HG02938 (cell line): ENCODE results near the gene MICAL2.

Experiments
- ATAC-seq: cut with Tn5 transposase; IDR thresholded peaks from one replicate; pipeline ENCODE4 v1.9.1; 2021; ENCODE audit warnings: mild to moderate bottlenecking, moderate library complexity; ENCODE audit not compliant: unreplicated experiment

The MICAL2 gene

GRCh38 chr11:12240677-12241076 is 130.3 kb downstream of the MICAL2 start:
- ATAC-seq, result no peak

GRCh38 chr11:12241401-12241800 is 131.0 kb downstream of the MICAL2 start:
- ATAC-seq, result no peak

- no peak for ATAC-seq
Measured at GRCh38 chr11:12241971-12242672, 131.7 kb downstream of the MICAL2 start.

DNA sequence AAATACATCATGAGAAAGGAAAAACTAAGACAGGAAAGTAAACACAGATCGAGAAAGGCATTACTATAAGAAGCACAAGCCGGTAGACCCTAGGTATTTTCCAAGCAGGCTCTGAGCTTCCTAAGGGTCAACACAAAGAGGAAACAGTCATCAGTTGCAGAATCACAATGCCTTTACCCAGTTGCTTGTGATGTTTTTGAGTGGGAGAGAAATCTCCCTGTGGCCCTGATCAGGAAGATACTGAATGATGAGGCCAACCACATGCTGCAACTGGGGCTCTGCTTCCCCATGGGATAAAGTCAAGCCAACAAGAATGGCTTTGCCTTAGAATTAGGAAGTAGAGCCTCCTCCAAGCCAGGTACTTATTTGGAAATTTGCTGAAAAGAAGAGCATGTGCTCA is 132.6 kb downstream of the MICAL2 start:
- no peak for ATAC-seq

GRCh38 chr11:12243486-12243885 is 133.1 kb downstream of the MICAL2 start:
- no peak for ATAC-seq

- no peak for ATAC-seq
Measured at GRCh38 chr11:12243911-12244550, 133.6 kb downstream of the MICAL2 start.

DNA sequence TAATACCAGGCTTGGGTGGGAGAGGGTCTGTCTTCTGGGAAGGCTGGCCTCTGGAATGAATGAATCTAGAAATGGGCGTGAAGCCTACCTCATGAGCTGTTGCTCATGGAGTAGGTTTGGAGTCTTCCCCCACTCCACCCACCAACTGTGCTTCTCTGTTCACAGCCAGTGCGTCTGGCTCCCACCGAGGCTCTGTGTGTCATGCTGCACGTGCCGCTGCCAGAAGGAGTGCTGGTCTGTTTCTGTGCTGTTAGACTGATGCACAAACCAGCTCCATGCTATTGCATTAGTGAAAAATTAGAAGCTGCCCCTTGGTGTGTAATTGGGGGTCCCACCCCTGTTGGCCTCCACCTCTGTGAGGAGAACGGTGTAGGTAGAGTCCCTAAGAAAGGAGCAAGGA is 134.7 kb downstream of the MICAL2 start:
- ATAC-seq, result no peak

GRCh38 chr11:12245549-12246016 is 135.2 kb downstream of the MICAL2 start:
- no peak for ATAC-seq

DNA sequence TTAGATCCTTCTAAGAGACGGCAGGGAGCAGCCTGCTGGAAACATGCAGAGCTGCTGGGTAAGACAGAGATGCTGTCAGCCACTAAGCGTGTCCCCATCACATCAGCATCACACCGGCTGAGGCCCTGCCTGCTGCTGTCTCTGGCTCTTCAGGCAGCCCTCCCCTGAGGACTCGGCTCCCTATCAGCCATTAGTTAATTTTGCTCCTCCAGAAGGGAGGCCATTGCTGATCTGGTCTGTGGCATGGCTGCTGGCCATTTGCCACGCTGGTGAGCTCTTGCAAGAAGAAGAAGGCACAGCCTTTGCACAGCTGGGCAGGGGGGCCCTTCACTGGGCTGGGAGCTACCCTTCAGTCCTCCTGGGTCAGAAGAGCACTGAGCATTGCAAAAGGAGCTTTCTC is 135.8 kb downstream of the MICAL2 start:
- ATAC-seq, result no peak

DNA sequence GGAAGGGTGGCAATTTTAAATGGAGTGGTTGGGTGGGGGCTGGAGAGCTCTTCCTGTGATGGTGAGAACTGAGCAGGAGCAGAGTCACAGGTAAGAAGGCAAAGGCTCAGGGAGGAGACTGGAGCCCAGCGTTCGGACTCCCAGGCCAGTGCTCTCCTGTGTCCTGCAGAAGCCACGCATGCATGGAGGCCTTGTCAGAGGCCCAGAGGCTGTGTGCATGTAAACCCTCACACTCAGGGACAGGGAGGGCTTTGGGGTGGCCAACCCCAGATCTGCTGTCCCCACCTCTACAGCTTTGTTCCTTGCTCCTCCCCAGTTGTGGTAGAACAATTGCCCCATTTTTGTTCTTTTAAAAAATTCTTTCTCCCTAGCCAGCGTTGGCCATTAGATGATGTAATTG is 136.6 kb downstream of the MICAL2 start:
- ATAC-seq, result no peak

DNA sequence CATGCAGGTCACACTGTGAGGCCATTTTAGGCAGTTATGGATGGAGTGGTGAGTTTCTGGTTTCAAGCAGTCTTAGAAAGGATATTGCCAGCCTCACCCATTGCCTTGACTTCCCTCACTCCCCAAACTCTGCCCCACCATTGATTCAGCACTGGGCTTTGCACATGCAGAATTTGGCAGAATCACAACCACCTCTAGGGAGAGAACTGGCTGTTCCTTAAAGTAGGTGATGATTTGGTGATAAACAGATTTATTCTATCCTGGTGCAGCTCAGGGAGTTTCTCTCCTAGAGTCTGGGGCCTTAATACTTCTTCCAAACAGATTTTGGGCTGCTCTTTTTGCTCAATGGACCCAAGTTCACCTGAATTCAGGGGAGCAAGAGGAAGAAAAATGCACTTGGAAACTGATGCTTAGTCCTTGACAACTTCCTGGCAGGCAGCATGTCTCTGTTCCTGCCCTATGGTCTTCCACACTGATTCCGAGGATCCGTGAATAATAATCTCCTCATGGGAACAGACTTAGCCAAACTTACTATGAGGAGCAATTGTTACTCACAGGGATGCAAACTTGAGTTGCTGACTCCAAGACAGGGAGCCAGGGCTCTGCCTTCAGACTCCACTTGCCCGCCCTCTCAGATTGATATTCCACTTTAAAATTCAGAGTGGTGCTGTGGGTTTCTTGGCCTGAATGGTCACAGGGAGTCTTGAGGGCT is 137.3 kb downstream of the MICAL2 start:
- no peak for ATAC-seq

DNA sequence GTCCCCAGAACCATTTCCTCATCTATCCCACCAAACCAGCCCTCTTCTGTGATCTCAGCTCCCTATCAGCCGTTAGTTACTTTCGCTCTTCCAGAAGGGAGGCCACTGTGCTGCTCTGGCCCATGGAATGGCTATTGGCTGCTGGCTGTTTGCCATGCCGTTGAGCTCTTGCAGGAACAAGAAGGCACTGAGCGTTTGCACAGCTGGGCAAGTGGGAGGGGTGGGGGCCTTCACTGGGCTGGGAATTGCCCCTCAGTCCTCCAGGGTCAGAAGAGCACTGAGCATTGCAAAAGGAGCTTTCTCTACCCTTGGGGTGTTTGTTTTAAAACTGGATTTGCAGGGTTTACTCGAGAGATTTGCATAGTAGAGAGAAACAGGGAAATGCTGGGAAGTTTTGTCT is 137.9 kb downstream of the MICAL2 start:
- ATAC-seq, result no peak

- no peak for ATAC-seq
Measured at GRCh38 chr11:12249590-12250260, 139.3 kb downstream of the MICAL2 start.

DNA sequence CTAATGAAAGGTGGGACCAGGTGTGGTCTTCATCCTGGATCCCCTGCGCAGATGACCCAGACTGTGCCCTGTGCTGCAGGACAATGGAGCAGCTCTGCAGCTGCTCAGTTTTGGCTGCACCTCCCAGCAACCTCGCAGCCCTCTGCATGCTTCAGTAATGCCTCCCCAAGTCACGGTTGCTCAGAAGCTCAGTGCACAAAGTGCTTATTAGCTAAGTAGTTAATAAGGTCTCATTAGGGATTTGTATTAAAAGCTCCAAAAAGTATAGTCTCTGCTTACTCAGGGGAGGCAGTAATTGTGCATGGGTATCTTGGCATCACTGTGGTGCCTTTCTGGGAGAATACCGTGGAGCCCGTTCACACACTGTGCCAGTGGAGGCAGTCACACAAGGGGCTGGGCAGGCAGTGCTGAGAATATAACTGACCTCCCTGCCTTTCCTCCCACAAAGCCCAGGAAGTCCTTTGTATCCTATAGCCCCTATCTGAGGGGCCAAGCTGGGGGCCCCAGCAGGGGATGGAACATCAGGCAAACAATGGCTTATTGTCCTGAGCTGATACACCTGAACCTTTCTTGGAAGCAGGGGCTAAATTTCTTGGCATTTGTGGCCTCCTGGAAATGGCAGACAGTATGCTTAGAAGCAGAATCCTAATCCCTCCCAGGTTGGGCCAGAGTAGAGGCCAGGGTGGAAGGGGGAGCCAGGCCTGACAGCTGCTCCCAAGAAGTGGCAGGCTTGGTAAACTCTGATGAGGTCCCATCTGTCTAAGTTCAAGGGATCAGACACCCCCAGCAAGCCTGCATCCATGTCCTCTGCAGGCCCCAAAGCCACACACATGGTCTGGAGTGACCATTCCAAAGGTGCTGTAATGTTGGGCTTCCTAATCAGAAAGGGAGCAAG is 141.5 kb downstream of the MICAL2 start:
- no peak for ATAC-seq

DNA sequence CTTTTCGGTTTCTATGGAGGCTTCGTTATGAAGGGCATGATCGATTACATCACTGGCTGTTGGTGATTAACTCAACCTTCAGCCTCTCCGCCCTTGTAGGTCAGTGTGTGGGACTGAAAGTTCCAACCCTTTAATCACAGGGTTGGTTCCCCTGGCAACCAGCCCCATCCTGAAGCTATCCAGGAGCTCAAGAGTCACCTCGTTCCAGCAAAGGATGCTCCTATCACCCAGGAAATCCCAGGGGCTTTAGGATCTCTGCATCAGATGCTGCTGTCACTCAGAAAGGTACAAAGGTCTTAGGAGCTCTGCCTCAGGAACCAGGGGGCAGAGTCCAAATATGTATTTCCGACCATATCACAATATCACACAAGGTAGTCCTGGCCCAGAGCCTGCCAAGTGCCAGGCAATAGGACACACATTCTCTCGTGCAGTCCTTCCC is 143.5 kb downstream of the MICAL2 start:
- ATAC-seq, result no peak

DNA sequence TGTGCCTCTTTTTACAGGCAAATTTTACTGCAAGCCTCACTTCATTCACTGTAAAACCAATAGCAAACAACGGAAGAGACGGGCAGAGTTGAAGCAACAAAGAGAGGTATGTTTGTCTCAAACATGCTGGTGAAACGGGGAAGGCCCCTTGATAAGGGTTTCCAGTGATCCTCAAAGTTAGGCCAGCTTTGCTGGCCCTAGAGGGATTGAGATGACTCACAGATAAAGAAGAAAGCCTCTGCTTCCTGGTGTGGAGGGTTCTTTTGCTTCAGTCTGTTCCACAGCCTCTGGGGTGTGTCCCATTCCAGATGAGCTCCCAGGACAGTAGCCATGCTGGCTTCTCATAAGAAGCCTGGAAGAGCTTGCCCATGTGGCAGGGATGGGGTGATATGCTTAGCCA is 148.1 kb downstream of the MICAL2 start:
- ATAC-seq, result no peak

GRCh38 chr11:12259956-12260355 is 149.6 kb downstream of the MICAL2 start:
- no peak for ATAC-seq

DNA sequence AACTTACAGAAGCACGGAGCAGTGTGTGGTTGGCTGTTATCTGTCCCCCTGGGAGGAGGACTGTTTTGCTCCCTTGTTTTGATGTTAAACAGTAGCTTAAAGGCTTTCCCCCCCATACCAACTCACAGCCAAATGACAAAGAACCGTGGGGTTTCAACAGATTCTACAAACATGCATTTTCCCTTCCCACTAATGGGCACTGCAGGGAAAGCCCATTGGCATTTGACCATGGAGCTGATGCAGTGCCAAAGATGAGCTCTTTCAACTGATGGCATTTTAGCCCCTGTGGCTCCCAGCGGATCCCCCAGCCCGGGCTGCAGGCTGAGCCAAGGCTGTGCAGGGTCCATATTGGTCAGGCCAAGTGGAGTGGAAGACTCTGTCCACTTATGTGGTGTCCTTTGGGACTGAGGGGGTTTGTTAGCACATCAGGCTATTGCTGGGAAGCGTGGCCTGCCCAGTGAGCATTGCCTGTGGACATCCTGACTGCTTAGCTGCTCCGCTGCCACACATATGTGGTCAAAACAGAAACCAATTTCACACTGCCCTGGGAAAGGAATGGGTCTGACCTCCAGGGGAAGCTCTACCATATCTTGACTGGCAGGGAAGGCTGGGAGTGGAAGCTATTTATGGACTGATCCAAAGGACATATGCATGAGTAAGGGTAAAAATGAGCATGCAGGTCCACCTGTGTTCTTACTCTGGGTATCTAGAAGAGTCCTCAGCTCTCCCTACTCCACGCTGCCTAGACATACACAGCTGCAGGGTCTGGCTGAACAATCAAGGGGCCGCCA is 150.5 kb downstream of the MICAL2 start:
- no peak for ATAC-seq

GRCh38 chr11:12261551-12261950 is 151.2 kb downstream of the MICAL2 start:
- ATAC-seq, result no peak
